Measurements from ENCODE around the gene LPIN3.

Gene LPIN3

DNA sequence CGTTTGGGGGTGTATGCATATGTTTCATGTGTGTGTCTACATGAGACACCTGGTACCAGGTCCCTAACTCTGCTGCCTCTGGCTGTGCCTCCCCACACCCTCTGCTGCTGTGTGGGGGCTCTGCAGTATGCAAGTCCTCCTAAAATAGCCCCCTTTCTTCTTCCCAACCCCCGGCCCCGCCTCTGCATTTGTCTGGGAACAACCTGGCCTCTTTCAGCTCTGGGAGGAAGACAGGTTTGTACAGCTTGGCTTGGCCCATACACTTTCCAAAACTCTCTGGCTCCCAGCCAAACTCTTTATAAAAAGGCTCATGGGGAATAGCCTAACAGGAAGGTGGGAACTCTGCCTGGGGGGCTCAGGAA lies 53.1 kb downstream of the LPIN3 start:
- Histone ChIP-seq H3K27ac (ENCODE audit: low read length) (no peak overlapping the region), H3K4me3 (ENCODE audit: low read length) (no peak overlapping the region), H3K4me1 (ENCODE audit: low read length) (no peaks in the 10 kb centered on the region), H3K9me3 (ENCODE audit: insufficient read depth, low read length) (no peaks in the 10 kb centered on the region), H3K36me3 (replicated peaks; ENCODE audit: low read depth, low read length) (no peaks in the 10 kb centered on the region), H2AFZ (ENCODE audit: low read depth, low read length) (no peak overlapping the region), H3K27me3 (ENCODE audit: low read depth, low read length) (peaks cover 8% of the 10 kb centered on the region; the same call in 1 of the 2 replicates), H4K20me1 (ENCODE audit: insufficient read depth, low read length) (no peaks in the 10 kb centered on the region), H3K4me2 (ENCODE audit: low read length) (no peak overlapping the region), H3K9ac (ENCODE audit: low read length) (no peak overlapping the region), H3K79me2 (ENCODE audit: low read length) (no peaks in the 10 kb centered on the region)
- TF ChIP-seq EZH2phosphoT487 (IDR thresholded peaks at IDR 0.05; ENCODE audit: low read depth), result no peak
- TF ChIP-seq, protein P1, sequence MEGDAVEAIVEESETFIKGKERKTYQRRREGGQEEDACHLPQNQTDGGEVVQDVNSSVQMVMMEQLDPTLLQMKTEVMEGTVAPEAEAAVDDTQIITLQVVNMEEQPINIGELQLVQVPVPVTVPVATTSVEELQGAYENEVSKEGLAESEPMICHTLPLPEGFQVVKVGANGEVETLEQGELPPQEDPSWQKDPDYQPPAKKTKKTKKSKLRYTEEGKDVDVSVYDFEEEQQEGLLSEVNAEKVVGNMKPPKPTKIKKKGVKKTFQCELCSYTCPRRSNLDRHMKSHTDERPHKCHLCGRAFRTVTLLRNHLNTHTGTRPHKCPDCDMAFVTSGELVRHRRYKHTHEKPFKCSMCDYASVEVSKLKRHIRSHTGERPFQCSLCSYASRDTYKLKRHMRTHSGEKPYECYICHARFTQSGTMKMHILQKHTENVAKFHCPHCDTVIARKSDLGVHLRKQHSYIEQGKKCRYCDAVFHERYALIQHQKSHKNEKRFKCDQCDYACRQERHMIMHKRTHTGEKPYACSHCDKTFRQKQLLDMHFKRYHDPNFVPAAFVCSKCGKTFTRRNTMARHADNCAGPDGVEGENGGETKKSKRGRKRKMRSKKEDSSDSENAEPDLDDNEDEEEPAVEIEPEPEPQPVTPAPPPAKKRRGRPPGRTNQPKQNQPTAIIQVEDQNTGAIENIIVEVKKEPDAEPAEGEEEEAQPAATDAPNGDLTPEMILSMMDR (IDR thresholded peaks at IDR 0.05; ENCODE audit: low read depth, low read length), result no peak

DNA sequence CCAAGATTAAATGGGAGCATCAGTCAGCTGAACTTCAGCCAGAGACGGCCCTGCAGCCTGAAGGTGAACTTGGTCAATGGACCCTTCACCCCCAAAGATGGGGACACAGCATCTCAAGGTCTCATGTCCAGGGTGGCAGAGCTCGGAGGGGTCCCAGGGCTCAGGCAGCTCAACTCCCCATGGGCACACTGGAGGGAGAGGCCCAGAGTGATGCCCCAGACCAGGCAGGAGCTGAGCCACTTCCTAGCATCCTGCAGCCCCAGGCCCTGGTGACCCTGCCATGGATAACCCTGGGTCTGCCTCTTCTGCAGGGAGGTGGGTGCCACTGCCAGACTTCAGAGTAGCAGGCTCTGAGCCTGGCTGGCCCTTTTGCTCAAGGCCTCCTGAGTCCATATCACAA lies 53.5 kb downstream of the LPIN3 start:
- Histone ChIP-seq H3K9me3 (ENCODE audit: insufficient read depth, low read length) (no peaks in the 10 kb centered on the region), H3K27ac (ENCODE audit: low read length) (no peak overlapping the region), H3K4me1 (ENCODE audit: low read length) (no peaks in the 10 kb centered on the region), H3K4me3 (ENCODE audit: low read length) (no peak overlapping the region), H3K36me3 (replicated peaks; ENCODE audit: low read depth, low read length) (no peaks in the 10 kb centered on the region), H3K4me2 (ENCODE audit: low read length) (no peak overlapping the region), H4K20me1 (ENCODE audit: insufficient read depth, low read length) (no peaks in the 10 kb centered on the region), H3K27me3 (ENCODE audit: low read depth, low read length) (peaks cover 8% of the 10 kb centered on the region; the same call in 1 of the 2 replicates), H3K79me2 (ENCODE audit: low read length) (no peaks in the 10 kb centered on the region), H3K9ac (ENCODE audit: low read length) (no peak overlapping the region), H2AFZ (ENCODE audit: low read depth, low read length) (no peak overlapping the region)
- no peak for TF ChIP-seq EZH2phosphoT487 (IDR thresholded peaks at IDR 0.05; ENCODE audit: low read depth)
- TF ChIP-seq, protein P1 (IDR thresholded peaks at IDR 0.05; ENCODE audit: low read depth, low read length), result no peak

GRCh38 chr20:41394931-41395666 lies 54.5 kb downstream of the LPIN3 start:
- H2AFZ ChIP-seq (ENCODE audit: low read depth, low read length), result no peak overlapping the region
- no peaks in the 10 kb centered on the region for H3K79me2 ChIP-seq (ENCODE audit: low read length)
- no peaks in the 10 kb centered on the region for H3K9me3 ChIP-seq (ENCODE audit: insufficient read depth, low read length)
- no peak overlapping the region for H3K4me3 ChIP-seq (ENCODE audit: low read length)
- no peak overlapping the region for H3K4me2 ChIP-seq (ENCODE audit: low read length)
- TF ChIP-seq EZH2phosphoT487 (IDR thresholded peaks at IDR 0.05; ENCODE audit: low read depth), result no peak
- TF ChIP-seq, protein P1 (IDR thresholded peaks at IDR 0.05; ENCODE audit: low read depth, low read length), result no peak
- H4K20me1 ChIP-seq (ENCODE audit: insufficient read depth, low read length), result no peaks in the 10 kb centered on the region
- no peak overlapping the region for H3K9ac ChIP-seq (ENCODE audit: low read length)
- no peaks in the 10 kb centered on the region for H3K4me1 ChIP-seq (ENCODE audit: low read length)
- H3K27me3 ChIP-seq (ENCODE audit: low read depth, low read length), result peaks cover 4% of the 10 kb centered on the region; the same call in 1 of the 2 replicates
- H3K27ac ChIP-seq (ENCODE audit: low read length), result no peak overlapping the region
- H3K36me3 ChIP-seq (replicated peaks; ENCODE audit: low read depth, low read length), result no peaks in the 10 kb centered on the region

DNA sequence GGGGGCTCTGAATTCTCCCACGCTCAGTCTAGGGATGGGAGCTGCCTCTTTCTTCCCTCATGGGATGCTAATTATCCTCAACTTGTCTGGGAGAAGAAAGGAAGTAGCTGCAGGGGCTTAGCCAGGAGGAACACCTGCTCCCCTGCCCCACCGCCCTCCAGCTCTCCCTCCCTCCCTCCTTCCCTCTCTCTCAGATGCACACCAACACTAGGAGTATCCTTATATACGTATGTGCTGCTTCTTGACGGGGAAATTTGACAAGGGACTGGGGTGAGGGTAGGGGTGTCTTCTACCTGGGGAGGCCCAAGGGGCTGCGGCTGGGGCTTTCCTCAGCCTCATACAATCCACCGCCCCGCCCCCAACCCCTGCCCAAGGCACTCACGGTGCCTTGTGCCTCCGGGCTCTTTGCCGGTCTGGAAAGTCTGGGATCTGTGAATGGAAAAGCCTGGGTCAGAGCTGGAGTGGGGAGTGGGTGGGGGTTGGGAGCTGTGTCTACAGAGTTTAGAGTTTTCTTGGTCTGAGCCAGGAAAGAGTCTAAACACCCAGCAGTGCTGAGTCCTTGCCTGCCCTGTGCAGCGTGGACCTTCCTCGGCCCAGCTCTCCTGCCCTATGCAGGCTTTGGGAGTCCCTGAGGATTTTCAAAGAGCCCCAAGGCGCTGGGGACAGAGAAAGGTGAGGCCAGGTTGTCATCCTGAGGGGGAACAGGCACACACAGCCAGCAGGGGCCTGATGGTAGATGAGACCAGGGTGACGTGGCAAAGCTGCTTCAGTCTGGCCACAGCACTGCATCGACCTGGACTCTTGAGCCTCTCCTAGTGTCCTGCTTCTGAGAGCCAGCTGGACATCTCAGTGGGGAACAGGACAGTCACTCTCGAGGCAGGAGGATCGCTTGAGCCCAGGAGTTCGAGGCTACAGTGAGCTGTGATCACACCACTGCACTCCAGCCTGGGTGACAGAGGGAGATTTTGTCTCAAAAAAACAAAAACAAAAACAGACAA lies 55.3 kb downstream of the LPIN3 start:
- H3K4me3 ChIP-seq (ENCODE audit: low read length), result no peak overlapping the region
- no peaks in the 10 kb centered on the region for H3K27me3 ChIP-seq (ENCODE audit: low read depth, low read length)
- no peaks in the 10 kb centered on the region for H3K36me3 ChIP-seq (replicated peaks; ENCODE audit: low read depth, low read length)
- H4K20me1 ChIP-seq (ENCODE audit: insufficient read depth, low read length), result no peaks in the 10 kb centered on the region
- no peak overlapping the region for H2AFZ ChIP-seq (ENCODE audit: low read depth, low read length)
- TF ChIP-seq EZH2phosphoT487 (IDR thresholded peaks at IDR 0.05; ENCODE audit: low read depth), result no peak
- TF ChIP-seq, protein P1 (IDR thresholded peaks at IDR 0.05; ENCODE audit: low read depth, low read length), result no peak
- no peak overlapping the region for H3K9ac ChIP-seq (ENCODE audit: low read length)
- H3K4me2 ChIP-seq (ENCODE audit: low read length), result no peak overlapping the region
- H3K4me1 ChIP-seq (ENCODE audit: low read length), result no peaks in the 10 kb centered on the region
- H3K9me3 ChIP-seq (ENCODE audit: insufficient read depth, low read length), result no peaks in the 10 kb centered on the region
- H3K27ac ChIP-seq (ENCODE audit: low read length), result no peak overlapping the region
- no peaks in the 10 kb centered on the region for H3K79me2 ChIP-seq (ENCODE audit: low read length)
